CD4-positive, alpha-beta T cell treated with Interleukin-6 at 100 ng/mL for 8 hours (primary cell): ENCODE measurements around the gene C3orf52.
"Not testable (repeated sequence)": the region's sequence is repeated elsewhere in the genome, so short reads cannot be mapped to it uniquely, and the experiment has no call there.

Experiments used
- DNase-seq: peaks from one replicate; pipeline ENCODE4 v3.0.0-alpha.2; 2020; ENCODE audit warnings: mixed read lengths, low spot score

The C3orf52 gene

DNA sequence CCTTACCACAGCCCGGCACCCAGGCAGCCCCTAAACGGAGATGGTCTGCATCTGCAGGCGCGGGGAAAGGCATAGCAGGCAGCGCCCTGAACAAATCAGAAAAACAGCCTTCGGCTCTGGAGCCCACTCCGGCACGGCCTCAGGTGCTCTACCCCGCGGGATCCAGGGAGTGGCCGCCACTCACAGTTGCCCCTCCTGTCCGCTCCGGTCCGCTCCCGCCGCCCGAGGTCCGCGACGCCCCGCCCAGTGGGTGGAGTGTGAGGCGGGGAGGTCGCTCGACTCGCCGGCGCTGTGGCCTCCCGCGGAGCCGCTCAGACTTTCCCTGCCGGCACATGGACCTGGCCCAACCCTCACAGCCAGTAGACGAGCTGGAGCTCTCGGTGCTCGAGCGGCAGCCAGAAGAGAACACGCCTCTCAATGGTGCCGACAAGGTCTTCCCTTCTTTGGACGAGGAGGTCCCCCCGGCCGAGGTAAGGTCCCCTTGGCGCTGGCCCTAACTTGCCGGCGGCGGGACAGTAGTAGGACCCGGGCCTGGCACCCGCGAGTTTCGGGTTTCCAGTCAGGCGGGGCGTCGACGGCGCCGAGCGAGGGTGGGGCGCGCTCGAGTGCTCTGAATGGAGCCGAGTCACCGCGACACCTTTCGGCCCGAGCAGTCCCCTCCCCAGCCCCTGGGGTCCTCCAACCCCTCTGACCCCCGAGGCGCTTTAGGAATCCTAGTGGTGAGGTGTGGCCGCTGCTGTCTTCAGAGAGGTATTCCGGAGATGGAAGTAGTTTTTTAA, at the start of gene C3orf52:
C3orf52 (plus strand) TSS at position 314 of the 779 bp plus-strand sequence; CDS start at position 333, 19 bp downstream.
- DNase-seq: peak; percentile 41

GRCh38 chr3:112037194-112037593, 49.0 kb upstream of the C3orf52 start:
- not testable (repeated sequence) for DNase-seq

- DNase-seq: no peak
Measured at GRCh38 chr3:112038863-112039262, 47.3 kb upstream of the C3orf52 start.

GRCh38 chr3:112041321-112041720, 44.9 kb upstream of the C3orf52 start:
- no peak for DNase-seq

- DNase-seq: no peak
Measured at GRCh38 chr3:112042842-112043280, 43.3 kb upstream of the C3orf52 start.

DNA sequence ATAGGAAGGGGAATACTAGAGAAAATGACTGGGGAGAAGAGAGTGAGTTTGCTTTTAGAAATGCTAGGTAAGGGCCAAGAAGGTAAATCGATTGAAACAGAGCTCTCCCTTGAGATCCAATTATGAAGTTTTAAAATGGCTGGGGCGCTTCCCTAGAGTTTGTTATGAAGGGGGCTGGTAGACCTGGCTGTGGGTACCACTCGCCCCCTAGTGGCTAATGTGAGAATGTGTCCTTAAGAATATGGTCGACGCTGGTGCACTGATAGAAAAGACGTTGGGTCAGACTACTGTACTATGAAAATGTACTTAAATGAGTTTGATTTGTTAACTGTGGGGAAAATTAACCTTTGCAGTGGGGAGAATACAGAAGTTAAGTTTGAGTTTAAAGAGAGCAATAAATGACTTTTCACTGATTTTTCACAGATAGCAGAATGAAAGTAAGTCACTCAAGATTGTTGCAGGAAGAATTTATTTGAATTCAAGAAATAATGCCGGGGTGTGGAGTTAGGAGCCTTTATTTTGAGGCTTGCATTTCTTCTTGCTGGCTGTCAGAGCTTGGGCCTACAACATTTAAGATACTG, 42.5 kb upstream of the C3orf52 start:
- peak; percentile 60 for DNase-seq

DNA sequence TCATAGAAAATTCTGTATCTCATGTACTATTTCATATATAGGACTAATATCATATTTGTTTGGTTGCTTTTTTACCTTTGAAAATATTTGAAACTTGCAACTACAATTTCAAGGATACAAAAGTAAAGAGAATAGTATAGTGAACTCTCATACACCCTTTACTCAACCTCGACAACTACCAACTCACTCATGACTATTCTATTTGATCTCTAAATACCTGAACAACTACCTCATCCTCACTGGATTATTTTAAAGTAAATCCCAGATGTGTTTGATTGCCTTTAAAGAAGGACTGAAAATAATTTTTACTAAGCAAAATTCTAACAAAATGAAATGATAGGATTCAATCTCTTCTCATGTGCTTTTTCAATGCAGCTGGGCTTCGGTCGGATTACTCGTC, 39.6 kb upstream of the C3orf52 start:
- DNase-seq: no peak

- DNase-seq: no peak
Measured at GRCh38 chr3:112047264-112047663, 38.9 kb upstream of the C3orf52 start.

DNA sequence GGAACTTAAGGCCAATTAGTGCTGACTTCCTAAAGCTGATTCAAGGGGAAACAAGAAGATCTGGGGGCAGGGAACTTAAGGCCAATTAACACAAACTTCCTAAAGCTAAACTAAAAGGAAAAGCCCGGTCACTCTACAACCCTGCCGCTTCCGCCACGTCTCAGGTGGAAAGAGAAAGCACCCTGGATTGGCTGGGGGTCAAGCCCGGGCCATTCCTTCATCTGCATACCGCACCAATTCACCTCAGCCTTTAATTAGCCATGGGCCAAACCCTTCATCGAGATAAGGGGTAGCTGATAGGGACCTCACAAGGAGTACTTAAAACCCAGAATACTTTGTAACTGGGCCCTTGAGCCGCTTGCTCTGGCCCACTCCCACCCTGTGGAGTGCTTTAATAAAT, 37.3 kb upstream of the C3orf52 start:
- no peak for DNase-seq

GRCh38 chr3:112053229-112053628, 33.0 kb upstream of the C3orf52 start:
- no peak for DNase-seq

DNA sequence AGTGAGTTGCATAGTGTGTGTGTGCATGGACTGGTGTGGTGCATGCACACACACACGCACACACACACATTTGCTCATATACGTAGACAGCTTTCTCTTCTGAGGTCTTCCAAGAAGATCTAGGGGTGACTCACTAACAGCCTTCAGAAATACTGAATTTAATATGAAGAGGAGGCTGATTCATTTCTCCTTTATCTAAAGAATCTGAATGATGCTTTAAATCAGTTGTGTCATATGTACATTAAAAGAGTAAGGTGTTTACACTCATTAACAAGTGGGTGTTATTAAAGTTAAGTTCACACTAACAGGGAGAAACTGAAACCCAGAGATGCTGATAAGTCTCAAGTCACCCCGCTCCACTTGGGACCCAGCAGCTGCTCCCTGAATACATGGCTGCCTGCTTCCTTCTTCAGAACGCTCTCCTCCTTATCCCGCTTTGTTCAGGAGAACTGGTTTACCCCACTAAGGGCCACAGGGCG, 29.7 kb upstream of the C3orf52 start:
- no peak for DNase-seq

- no peak for DNase-seq
Measured at GRCh38 chr3:112059497-112059896, 26.7 kb upstream of the C3orf52 start.

- DNase-seq: no peak
Measured at GRCh38 chr3:112061152-112061551, 25.0 kb upstream of the C3orf52 start.

GRCh38 chr3:112072387-112073060, 13.7 kb upstream of the C3orf52 start:
- peak; percentile 66 for DNase-seq

- no peak for DNase-seq
Measured at GRCh38 chr3:112074006-112074405, 12.2 kb upstream of the C3orf52 start.

DNA sequence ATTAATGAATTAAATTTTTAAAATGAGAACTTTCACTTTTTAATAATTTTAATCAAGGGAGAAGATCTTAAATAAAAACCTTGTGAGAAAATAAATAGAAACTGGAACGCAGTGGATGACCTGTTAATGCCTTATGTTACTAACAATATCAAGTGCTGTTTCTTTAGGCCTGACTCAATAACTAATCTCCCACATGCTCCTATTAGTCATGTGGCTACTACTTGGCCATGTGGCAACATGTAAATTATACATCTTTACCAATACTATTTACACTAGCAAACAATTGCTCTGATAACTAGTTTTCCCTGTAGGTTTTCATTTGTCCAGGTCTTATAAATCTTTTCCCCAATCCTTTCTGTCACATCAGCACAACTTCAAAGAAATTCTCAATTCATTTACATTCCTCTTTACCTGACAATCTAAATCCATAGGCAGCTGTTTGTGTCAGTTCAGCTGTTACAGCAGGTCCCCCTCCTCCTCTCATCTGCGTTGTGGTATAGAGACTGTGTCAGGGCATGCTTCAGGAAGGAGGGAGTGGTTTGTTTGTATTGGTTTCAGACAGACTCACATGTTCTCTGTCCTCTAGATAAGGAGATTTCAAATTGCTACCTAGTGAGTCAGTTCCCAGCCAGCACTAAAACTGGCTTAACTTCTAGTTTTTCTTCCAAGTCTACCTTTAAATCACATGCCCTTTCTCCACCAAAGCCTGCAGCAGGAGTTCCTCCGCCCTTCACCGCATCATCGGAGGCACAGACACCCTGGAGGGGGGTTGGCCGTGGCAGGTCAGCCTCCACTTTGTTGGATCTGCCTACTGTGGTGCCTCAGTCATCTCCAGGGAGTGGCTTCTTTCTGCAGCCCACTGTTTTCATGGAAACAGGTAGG, 11.3 kb upstream of the C3orf52 start:
- DNase-seq: peak; percentile 66

GRCh38 chr3:112078125-112079083, 7.8 kb upstream of the C3orf52 start:
- no peak for DNase-seq

GRCh38 chr3:112083239-112083638, 3.0 kb upstream of the C3orf52 start:
- no peak for DNase-seq

DNA sequence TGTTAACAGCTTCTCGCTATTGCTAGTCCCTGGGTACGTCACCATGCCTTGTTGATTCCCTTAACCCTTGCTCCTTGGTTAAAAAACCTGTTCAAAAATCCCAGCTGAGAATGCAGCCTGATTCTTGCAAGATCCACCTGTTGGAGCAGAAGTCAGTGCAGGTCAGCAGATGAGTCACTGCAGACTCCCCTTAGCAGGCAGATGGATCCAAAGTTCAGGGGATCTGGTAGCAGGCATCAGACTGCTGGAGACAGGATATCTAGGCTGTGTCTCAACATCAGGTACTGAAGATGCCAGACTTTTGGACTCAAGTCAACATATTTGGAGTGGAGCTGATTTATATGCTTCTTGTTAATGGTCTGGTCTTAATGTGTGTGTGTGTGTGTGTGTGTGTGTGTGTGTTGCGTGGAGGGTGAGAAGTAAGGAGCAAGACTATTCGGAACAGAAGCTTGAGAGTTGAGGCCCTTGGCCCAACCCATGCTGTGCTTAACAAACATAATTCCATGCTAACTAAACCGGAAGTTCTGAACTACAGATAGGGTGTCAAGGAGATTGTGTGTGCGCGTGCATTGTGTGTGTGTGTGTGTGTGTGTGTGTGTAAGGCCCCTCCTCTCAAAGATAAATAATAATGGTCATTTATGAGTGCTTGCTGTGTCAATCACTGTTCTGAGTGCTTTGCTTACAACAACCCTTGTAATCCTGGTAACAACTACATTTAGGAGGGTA, 1.0 kb upstream of the C3orf52 start:
- no peak for DNase-seq

- no peak for DNase-seq
Measured at GRCh38 chr3:112085735-112086075, 484 bp upstream of the C3orf52 start.
